Posterior vena cava (tissue), 2 donors: Measurements from ENCODE around the gene TCAIM. TPM values are rescaled to one million over a fixed set of nuclear protein-coding genes. Genes with fewer than 3 reads are reported as not detected.

Source experiments
- DNase-seq: peaks from one replicate; pipeline ENCODE4 v3.0.0-alpha.2; 2020; ENCODE audit warnings: low spot score
- intact Hi-C, 2 donors: fragments of 100-400 bp; cut with DNase I; formaldehyde crosslinking; loops; one replicate each; pipeline versions ENCODE4 v1.14.1 to v1.14.2; 2022 to 2023
- long read RNA-seq, 2 donors: library from polyadenylated mRNA; unstranded; transcript quantifications; one replicate each; pipeline ENCODE4 v2.0.0, GENCODE V29; 2020 to 2021
- total RNA-seq, 2 donors: library from RNA; stranded (reverse); fragmentation: NEBNext Ultra II Directional; extraction: Animal tissue kit (Norgen Biotek cat#: 25700); gene quantifications; one replicate each; pipeline ENCODE4 v1.2.1, GENCODE V29; 2021
- donor health status: DM: yes; HTN: yes; CAD: no.
- donor health status: DM: yes; HTN: yes; CAD: no.

TCAIM gene
- total RNA-seq: 10 to 100 TPM; 21.0 to 22.7 TPM
- long read RNA-seq, donor 1, partial matches to known transcripts: 0 of 7 reads
- long read RNA-seq, donor 1, other reads (novel, unspliced or antisense): 4 of 7 reads
- long read RNA-seq, donor 2, transcript TCAIM-203 (4 exons, 2,178 nt): major isoform, 5 of 12 reads
- long read RNA-seq, donor 2, partial matches to known transcripts: 0 of 12 reads
- long read RNA-seq, donor 2, other reads (novel, unspliced or antisense): 1 of 12 reads

- intact Hi-C loops: no loop called here
- DNase-seq: peak; percentile 99
These were observed at the start of gene TCAIM for GRCh38 chr3:44338010-44338827. TSS of gene TCAIM (plus strand) at chr3:44338766. CDS start at chr3:44354783, 16,017 bp downstream.

GRCh38 chr3:44289882-44290462 is 48.6 kb upstream of the TCAIM start:
- intact Hi-C loops: no loop called here
- DNase-seq: no peak

GRCh38 chr3:44292276-44292675 is 46.3 kb upstream of the TCAIM start:
- DNase-seq: no peak
- intact Hi-C loops: no loop called here

GRCh38 chr3:44292947-44293346 is 45.6 kb upstream of the TCAIM start:
- no peak for DNase-seq
- intact Hi-C loops: no loop called here

- intact Hi-C loops: no loop called here
- no peak for DNase-seq
These were observed 41.3 kb upstream of the TCAIM start for GRCh38 chr3:44297255-44297654.

GRCh38 chr3:44301746-44302145 is 36.8 kb upstream of the TCAIM start:
- intact Hi-C loops: no loop called here
- no peak for DNase-seq

- no peak for DNase-seq
- intact Hi-C loops: no loop called here
These were observed 29.1 kb upstream of the TCAIM start for GRCh38 chr3:44309500-44309899.

GRCh38 chr3:44318891-44319311 is 19.7 kb upstream of the TCAIM start:
- no peak for DNase-seq
- intact Hi-C loops: loop anchor here in 1 of 2 donors (5.0 kb wide), 1 partner anchor 533 kb away; no protein-coding TSS in a partner anchor

- intact Hi-C loops: no loop called here
- DNase-seq: no peak
These were observed 17.2 kb upstream of the TCAIM start for GRCh38 chr3:44321335-44321734.

- peak; percentile 79 for DNase-seq
- intact Hi-C loops: no loop called here
These were observed 15.1 kb upstream of the TCAIM start for GRCh38 chr3:44323341-44323955.

- intact Hi-C loops: no loop called here
These were observed 14.0 kb upstream of the TCAIM start for GRCh38 chr3:44324584-44324983.

GRCh38 chr3:44326019-44326418 is 12.5 kb upstream of the TCAIM start:
- no peak for DNase-seq
- intact Hi-C loops: no loop called here

More at GRCh38 chr3:44324584-44324983, 14.0 kb upstream of the TCAIM start:
- DNase-seq: no peak

GRCh38 chr3:44326515-44326914 is 12.1 kb upstream of the TCAIM start:
- intact Hi-C loops: no loop called here
- DNase-seq: no peak

GRCh38 chr3:44329946-44330345 is 8.6 kb upstream of the TCAIM start:
- intact Hi-C loops: no loop called here
- DNase-seq: no peak

- no peak for DNase-seq
- intact Hi-C loops: no loop called here
These were observed 8.1 kb upstream of the TCAIM start for GRCh38 chr3:44330444-44330843.

GRCh38 chr3:44334326-44334725 is 4.2 kb upstream of the TCAIM start:
- DNase-seq: no peak
- intact Hi-C loops: no loop called here

GRCh38 chr3:44337248-44337785 is 1.2 kb upstream of the TCAIM start:
- intact Hi-C loops: no loop called here
- no peak for DNase-seq

- no peak for DNase-seq
- intact Hi-C loops: no loop called here
These were observed 212 bp downstream of the TCAIM start for GRCh38 chr3:44338828-44339127.

- intact Hi-C loops: no loop called here
- DNase-seq: no peak
These were observed 853 bp downstream of the TCAIM start for GRCh38 chr3:44339181-44340057.
